HCT116 (cell line): Measurements from ENCODE around the gene RSPO4. TPM values are rescaled to one million over a fixed set of nuclear protein-coding genes. Genes with fewer than 3 reads are reported as not detected.

Experiments
- ATAC-seq: fragments of 200-7000 bp; cut with Tn5 transposase; 2 replicates; pipeline ENCODE4 v1.9.1; 2020; ENCODE audit warnings: mild to moderate bottlenecking, moderate library complexity
- BruUV-seq: library from RNA; stranded (reverse); fragments of 400-500 nt; replicated peaks from 2 replicates; lab custom pipeline; 2021; lab: Mats Ljungman, UMichigan
- CTCF ChIA-PET: fragments of 300-600 bp; sonication (Branson Sonifier 250); formaldehyde crosslinking; loops from one replicate; lab custom pipeline; 2021; ENCODE audit warnings: antibody characterized with exemption; lab: Charles Lee
- POLR2A ChIA-PET: fragments of 300-600, 350-600 bp; sonication (Branson Sonifier 250); formaldehyde crosslinking; loops from one replicate; lab custom pipeline; 2021; ENCODE audit warnings: antibody characterized with exemption; lab: Charles Lee
- RAD21 ChIA-PET, 2 experiments: fragments of 300-600 bp; sonication (Branson Sonifier 250); formaldehyde crosslinking; loops; one replicate each; lab custom pipeline; 2023; ENCODE audit warnings: low total read pairs in 2 of 2; ENCODE audit not compliant: uncharacterized antibody in 2 of 2, unreplicated experiment in 2 of 2, low non-redundant PET in 1 of 2; lab: Charles Lee
- DNase-seq: peaks from one replicate; pipeline ENCODE4 v3.0.0-alpha.2; 2010; ENCODE audit warnings: low read depth, low spot score
- H2AFZ ChIP-seq: fragments of 200-600 bp; shearing (Covaris generic), sonication (generic); 2 replicates; pipeline ENCODE4 v1.6.1; 2017; ENCODE audit warnings: low read depth, mixed run types, mixed read lengths, antibody characterized with exemption, low read length; ENCODE audit not compliant: poor library complexity, severe bottlenecking
- H3K27ac ChIP-seq: 2 replicates; pipeline ENCODE4 v1.5.1; 2012; ENCODE audit warnings: low read depth, low read length
- H3K27me3 ChIP-seq: fragments of 200-600 bp; sonication (generic); 2 replicates; pipeline ENCODE4 v1.6.1; 2016; ENCODE audit warnings: mixed run types, low read length, mixed read lengths; ENCODE audit not compliant: insufficient read depth
- H3K36me3 ChIP-seq, 2 experiments: fragments of 200-500 bp in 1 of 2; fragments of 200-600 bp in 1 of 2; sonication (Bioruptor generic) in 1 of 2; sonication (generic) in 1 of 2; 2 replicates each; pipeline versions ENCODE4 v1.5.1 to v1.6.1; 2014 to 2016; ENCODE audit warnings: low read length in 2 of 2, inconsistent platforms in 1 of 2, mixed read lengths in 1 of 2, mixed run types in 1 of 2; ENCODE audit not compliant: insufficient read depth in 2 of 2, control insufficient read depth in 1 of 2
- H3K4me1 ChIP-seq, 2 experiments: fragments of 200-600 bp in 1 of 2; sonication (generic) in 1 of 2; 2 replicates each; pipeline versions ENCODE4 v1.5.1 to v1.6.1; 2012 to 2017; ENCODE audit warnings: low read length in 2 of 2, inconsistent platforms in 1 of 2, mild to moderate bottlenecking in 1 of 2, mixed read lengths in 1 of 2, mixed run types in 1 of 2, moderate library complexity in 1 of 2; ENCODE audit not compliant: insufficient read depth in 2 of 2, control insufficient read depth in 1 of 2
- H3K4me2 ChIP-seq: fragments of 200-600 bp; sonication (generic); 2 replicates; pipeline ENCODE4 v1.6.1; 2017; ENCODE audit warnings: mixed run types, low read length, mixed read lengths
- H3K4me3 ChIP-seq, 2 experiments: fragments of 200-600 bp in 1 of 2; sonication (generic) in 1 of 2; replicated peaks in 1 of 2; 2 replicates each; pipeline ENCODE4 v1.5.1; 2011 to 2016; ENCODE audit warnings: low read length in 2 of 2, control low read depth in 1 of 2, low read depth in 1 of 2, mild to moderate bottlenecking in 1 of 2, mixed read lengths in 1 of 2, mixed run types in 1 of 2
- H3K79me2 ChIP-seq: fragments of 200-600 bp; sonication (generic); 2 replicates; pipeline ENCODE4 v1.6.1; 2017; ENCODE audit warnings: mild to moderate bottlenecking, mixed run types, low read length, moderate library complexity, mixed read lengths; ENCODE audit not compliant: insufficient read depth
- H3K9ac ChIP-seq: fragments of 200-600 bp; sonication (generic); 2 replicates; pipeline ENCODE4 v1.6.1; 2016; ENCODE audit warnings: low read length, mixed read lengths
- H3K9me2 ChIP-seq: fragments of 200-600 bp; sonication (generic), shearing (Covaris generic); 2 replicates; pipeline ENCODE4 v1.6.1; 2017; ENCODE audit warnings: mixed run types, mild to moderate bottlenecking, moderate library complexity; ENCODE audit not compliant: insufficient read depth
- H3K9me3 ChIP-seq, 2 experiments: fragments of 200-500 bp in 1 of 2; fragments of 200-600 bp in 1 of 2; sonication (Bioruptor generic) in 1 of 2; sonication (generic) in 1 of 2; 2 replicates each; pipeline ENCODE4 v1.6.1; 2014 to 2017; ENCODE audit warnings: low read length in 2 of 2, mixed read lengths in 2 of 2, inconsistent platforms in 1 of 2, low read depth in 1 of 2, mild to moderate bottlenecking in 1 of 2, mixed run types in 1 of 2, moderate library complexity in 1 of 2; ENCODE audit not compliant: control insufficient read depth in 1 of 2, insufficient read depth in 1 of 2
- H4K20me1 ChIP-seq: fragments of 200-600 bp; sonication (generic), shearing (Covaris generic); 2 replicates; pipeline ENCODE4 v1.6.1; 2017; ENCODE audit warnings: mixed run types, mild to moderate bottlenecking, moderate library complexity; ENCODE audit not compliant: insufficient read depth
- CBX3 ChIP-seq: IDR thresholded peaks from 2 replicates; pipeline ENCODE4 v1.6.1; 2012; ENCODE audit warnings: low read depth
- CEBPB ChIP-seq: IDR thresholded peaks from 2 replicates; pipeline ENCODE4 v1.6.1; 2012; ENCODE audit warnings: low read depth
- CTCF ChIP-seq, 3 experiments: fragments of 200-600 bp in 1 of 3; sonication (generic) in 1 of 3; IDR thresholded peaks in 2 of 3; conservative IDR thresholded peaks in 1 of 3; 2 replicates each; pipeline ENCODE4 v1.5.1; 2012 to 2017; ENCODE audit warnings: low read depth in 2 of 3, low read length in 2 of 3, antibody characterized with exemption in 1 of 3, borderline replicate concordance in 1 of 3, control low read depth in 1 of 3, mild to moderate bottlenecking in 1 of 3, mixed read lengths in 1 of 3, mixed run types in 1 of 3, moderate library complexity in 1 of 3; ENCODE audit not compliant: insufficient read depth in 1 of 3
- ELF1 ChIP-seq: IDR thresholded peaks from 2 replicates; pipeline ENCODE4 v1.6.1; 2012; ENCODE audit warnings: low read depth, borderline replicate concordance
- EZH2 ChIP-seq: fragments of 200-600 bp; sonication (generic); IDR thresholded peaks from 2 replicates; pipeline ENCODE4 v1.6.1; 2017; ENCODE audit warnings: antibody characterized with exemption, mixed run types
- EZH2phosphoT487 ChIP-seq: fragments of 200-600 bp; IDR thresholded peaks from 2 replicates; pipeline ENCODE4 v1.6.1; 2018; ENCODE audit warnings: antibody characterized with exemption, borderline replicate concordance
- JUND ChIP-seq: IDR thresholded peaks from 2 replicates; pipeline ENCODE4 v1.6.1; 2012
- POLR2AphosphoS5 ChIP-seq: IDR thresholded peaks from 2 replicates; pipeline ENCODE4 v1.6.1; 2011; ENCODE audit warnings: mild to moderate bottlenecking, low read depth, low read length, moderate library complexity
- RAD21 ChIP-seq: IDR thresholded peaks from 2 replicates; pipeline ENCODE4 v1.6.1; 2012; ENCODE audit warnings: low read depth, mild to moderate bottlenecking
- REST ChIP-seq: IDR thresholded peaks from 2 replicates; pipeline ENCODE4 v1.6.1; 2012; ENCODE audit warnings: low read depth
- SIN3A ChIP-seq: IDR thresholded peaks from 2 replicates; pipeline ENCODE4 v1.6.1; 2012; ENCODE audit warnings: low read depth
- YY1 ChIP-seq: IDR thresholded peaks from 2 replicates; pipeline ENCODE4 v1.6.1; 2011; ENCODE audit warnings: low read length, low read depth, moderate library complexity, mild to moderate bottlenecking; ENCODE audit not compliant: insufficient replicate concordance; ENCODE audit errors: extremely low read depth
- ZFX ChIP-seq: fragments of 450-650 bp; IDR thresholded peaks from 2 replicates; pipeline ENCODE4 v1.6.1; 2017
- intact Hi-C: fragments of 100-400 bp; cut with micrococcal nuclease; formaldehyde crosslinking; loops from 2 replicates; pipeline ENCODE4 v1.10.0; 2022
- total RNA-seq: library from RNA; stranded (reverse); gene quantifications from one replicate; pipeline ENCODE4 v1.2.1, GENCODE V29; 2021; ENCODE audit not compliant: unreplicated experiment
- TF ChIP-seq, protein P1 (sequence below): IDR thresholded peaks from 2 replicates; pipeline ENCODE4 v1.6.1; 2012
- TF ChIP-seq, protein P2 (sequence below): IDR thresholded peaks from 2 replicates; pipeline ENCODE4 v1.6.1; 2012

The RSPO4 gene
- total RNA-seq, 1 experiment from 2014 or later = 0.84 TPM

- TF ChIP-seq EZH2phosphoT487 (no peak), CTCF (IDR thresholded peaks at IDR 0.05 in 2 of 3, conservative IDR thresholded peaks at IDR 0.05 in 1 of 3; ENCODE audit: borderline replicate concordance in 1 of 3, insufficient read depth in 1 of 3, low read depth in 2 of 3, low read length in 2 of 3) (no peak), CEBPB (no peak), CBX3 (no peak), EZH2 (no peak), ZFX (no peak), JUND (no peak), ELF1 (no peak)
- TF ChIP-seq, protein P1, sequence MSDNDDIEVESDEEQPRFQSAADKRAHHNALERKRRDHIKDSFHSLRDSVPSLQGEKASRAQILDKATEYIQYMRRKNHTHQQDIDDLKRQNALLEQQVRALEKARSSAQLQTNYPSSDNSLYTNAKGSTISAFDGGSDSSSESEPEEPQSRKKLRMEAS = no peak
Observed at GRCh38 chr20:944774-945410, 57.2 kb downstream of the RSPO4 start (continued).

GRCh38 chr20:944148-944547, 58.0 kb downstream of the RSPO4 start:
- intact Hi-C loops = no loop called here
- Histone ChIP-seq H3K4me2 (no peak overlapping the region), H3K4me1 (no peaks in the 10 kb centered on the region), H3K4me3 (no peak overlapping the region), H3K9ac (no peak overlapping the region), H2AFZ (no peak overlapping the region), H3K36me3 (no peaks in the 10 kb centered on the region), H3K79me2 (no peaks in the 10 kb centered on the region), H3K9me2 (no peaks in the 10 kb centered on the region), H3K9me3 (no peaks in the 10 kb centered on the region), H3K27me3 (no peaks in the 10 kb centered on the region; the same call in 1 of the 2 replicates), H3K27ac (no peak overlapping the region), H4K20me1 (no peaks in the 10 kb centered on the region)
- no peak for ATAC-seq
- RAD21 ChIA-PET = no interaction called here
- CTCF ChIA-PET = no interaction called here
- no peak for DNase-seq
- POLR2A ChIA-PET = no interaction called here
- TF ChIP-seq SIN3A (no peak), JUND (no peak), RAD21 (no peak), YY1 (no peak), POLR2AphosphoS5 (no peak), CTCF (IDR thresholded peaks at IDR 0.05 in 2 of 3, conservative IDR thresholded peaks at IDR 0.05 in 1 of 3; ENCODE audit: borderline replicate concordance in 1 of 3, insufficient read depth in 1 of 3, low read depth in 2 of 3, low read length in 2 of 3) (no peak), REST (no peak), EZH2phosphoT487 (no peak)
- TF ChIP-seq, protein P2, sequence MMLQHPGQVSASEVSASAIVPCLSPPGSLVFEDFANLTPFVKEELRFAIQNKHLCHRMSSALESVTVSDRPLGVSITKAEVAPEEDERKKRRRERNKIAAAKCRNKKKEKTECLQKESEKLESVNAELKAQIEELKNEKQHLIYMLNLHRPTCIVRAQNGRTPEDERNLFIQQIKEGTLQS = no peak
- no TSS peak for BruUV-seq
